Stimulated activated CD4-positive, alpha-beta T cell treated with anti-CD3 and anti-CD28 coated beads, TNF-alpha, amount 100 ng/mL, for 4 hours (primary cell): ENCODE measurements around the gene PLXNA2.

Source experiments
- DNase-seq, 3 experiments: peaks; one replicate each; pipeline ENCODE4 v3.0.0-alpha.2; 2020; ENCODE audit warnings: low read depth in 3 of 3

Gene PLXNA2

GRCh38 chr1:207996636-207997035, 247.5 kb downstream of the PLXNA2 start:
- DNase-seq: no peak

GRCh38 chr1:207995576-207995975, 248.6 kb downstream of the PLXNA2 start:
- DNase-seq: no peak

- DNase-seq: no peak
Observed at GRCh38 chr1:207993477-207994445, 250.4 kb downstream of the PLXNA2 start.

- no peak for DNase-seq
Observed at GRCh38 chr1:207992677-207993236, 251.4 kb downstream of the PLXNA2 start.

GRCh38 chr1:207991583-207992026, 252.6 kb downstream of the PLXNA2 start:
- DNase-seq: no peak

GRCh38 chr1:207990876-207991582, 253.2 kb downstream of the PLXNA2 start:
- DNase-seq: no peak

GRCh38 chr1:207990455-207990854, 253.7 kb downstream of the PLXNA2 start:
- no peak for DNase-seq

GRCh38 chr1:207988326-207989165, 255.6 kb downstream of the PLXNA2 start:
- DNase-seq: no peak

GRCh38 chr1:207987164-207987563, 257.0 kb downstream of the PLXNA2 start:
- DNase-seq: no peak

- no peak for DNase-seq
Observed at GRCh38 chr1:207985996-207986395, 258.2 kb downstream of the PLXNA2 start.

- no peak for DNase-seq
Observed at GRCh38 chr1:207984831-207985572, 259.2 kb downstream of the PLXNA2 start.

GRCh38 chr1:207983044-207983635, 261.0 kb downstream of the PLXNA2 start:
- no peak for DNase-seq

GRCh38 chr1:207981976-207982375, 262.2 kb downstream of the PLXNA2 start:
- no peak for DNase-seq

GRCh38 chr1:207978441-207978840, 265.7 kb downstream of the PLXNA2 start:
- no peak for DNase-seq

GRCh38 chr1:207977876-207978275, 266.3 kb downstream of the PLXNA2 start:
- no peak for DNase-seq

- no peak for DNase-seq
Observed at GRCh38 chr1:207973898-207974568, 270.2 kb downstream of the PLXNA2 start.

- DNase-seq: no peak
Observed at GRCh38 chr1:207972337-207972736, 271.8 kb downstream of the PLXNA2 start.
